NCI-H2107 treated with DMSO at 0.1 percent for 48 hours (cell line): ENCODE data around the gene NFIC.
"Not testable (repeated sequence)": the region's sequence is repeated elsewhere in the genome, so short reads cannot be mapped to it uniquely, and the experiment has no call there.

Source experiments
- DNase-seq: peaks from one replicate; lab custom pipeline; 2025; ENCODE audit not compliant: unreplicated experiment; lab: John Stamatoyannopoulos, UW

NFIC gene

DNA sequence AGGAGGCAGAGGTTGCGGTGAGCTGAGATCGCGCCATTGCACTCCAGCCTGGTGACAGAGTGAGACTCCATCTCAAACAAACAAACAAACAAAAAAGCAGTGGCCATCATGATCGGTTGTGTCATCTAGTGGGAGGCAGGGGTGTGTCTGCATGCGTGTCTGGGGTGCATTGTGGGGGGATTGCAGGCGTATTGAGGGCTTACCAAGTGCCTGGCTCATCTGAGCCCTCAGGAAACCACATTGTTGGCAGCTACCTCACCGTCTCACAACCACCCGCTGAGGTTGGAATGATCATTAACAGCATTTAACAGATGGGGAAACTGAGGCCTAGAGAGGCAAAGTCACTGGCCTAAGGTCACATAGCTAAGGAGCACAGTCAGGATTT is 30.5 kb downstream of the NFIC start:
- no peak for DNase-seq

DNA sequence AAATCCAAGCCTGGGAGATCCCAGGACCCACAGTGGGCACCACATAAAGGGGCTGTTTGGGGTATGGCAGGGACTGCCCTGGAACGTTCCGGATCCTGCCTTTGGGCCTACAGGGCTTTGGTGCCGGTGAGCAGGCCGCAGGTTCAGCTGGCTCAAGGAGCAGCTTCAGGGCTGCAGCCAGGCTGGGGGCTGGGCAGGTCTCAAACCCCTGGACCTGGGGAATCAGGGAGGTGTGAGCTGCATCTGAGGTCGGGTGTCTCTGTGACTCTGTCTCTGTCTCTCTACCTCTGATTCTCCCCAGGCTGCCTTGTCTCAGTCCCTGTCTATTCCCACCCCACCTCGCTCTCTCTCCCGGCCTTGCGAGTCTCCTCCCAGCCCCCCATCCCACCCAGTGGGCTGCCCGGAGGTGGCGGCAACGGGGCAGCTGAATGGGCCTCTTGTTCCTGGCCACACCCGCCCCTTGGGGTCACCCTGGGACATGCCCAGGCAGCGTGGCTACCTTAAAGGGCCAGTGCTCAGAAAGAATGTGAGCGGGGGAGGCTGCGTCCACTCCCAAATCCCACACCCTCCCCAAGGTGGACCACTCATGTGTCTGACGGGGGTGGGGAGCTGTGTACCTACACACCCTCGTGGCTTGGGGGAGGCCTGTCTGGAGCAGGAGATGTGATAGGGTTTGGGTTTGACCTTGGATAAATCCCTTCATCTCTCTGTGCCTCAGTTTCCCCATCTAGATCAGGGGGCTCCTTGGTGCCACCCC is 31.1 kb downstream of the NFIC start:
- no peak for DNase-seq

- DNase-seq: no peak
Observed at GRCh38 chr19:3398114-3398899, 31.9 kb downstream of the NFIC start.

GRCh38 chr19:3398900-3399278 is 32.5 kb downstream of the NFIC start:
- no peak for DNase-seq

- not testable (repeated sequence) for DNase-seq
Observed at GRCh38 chr19:3399311-3399710, 32.9 kb downstream of the NFIC start.

DNA sequence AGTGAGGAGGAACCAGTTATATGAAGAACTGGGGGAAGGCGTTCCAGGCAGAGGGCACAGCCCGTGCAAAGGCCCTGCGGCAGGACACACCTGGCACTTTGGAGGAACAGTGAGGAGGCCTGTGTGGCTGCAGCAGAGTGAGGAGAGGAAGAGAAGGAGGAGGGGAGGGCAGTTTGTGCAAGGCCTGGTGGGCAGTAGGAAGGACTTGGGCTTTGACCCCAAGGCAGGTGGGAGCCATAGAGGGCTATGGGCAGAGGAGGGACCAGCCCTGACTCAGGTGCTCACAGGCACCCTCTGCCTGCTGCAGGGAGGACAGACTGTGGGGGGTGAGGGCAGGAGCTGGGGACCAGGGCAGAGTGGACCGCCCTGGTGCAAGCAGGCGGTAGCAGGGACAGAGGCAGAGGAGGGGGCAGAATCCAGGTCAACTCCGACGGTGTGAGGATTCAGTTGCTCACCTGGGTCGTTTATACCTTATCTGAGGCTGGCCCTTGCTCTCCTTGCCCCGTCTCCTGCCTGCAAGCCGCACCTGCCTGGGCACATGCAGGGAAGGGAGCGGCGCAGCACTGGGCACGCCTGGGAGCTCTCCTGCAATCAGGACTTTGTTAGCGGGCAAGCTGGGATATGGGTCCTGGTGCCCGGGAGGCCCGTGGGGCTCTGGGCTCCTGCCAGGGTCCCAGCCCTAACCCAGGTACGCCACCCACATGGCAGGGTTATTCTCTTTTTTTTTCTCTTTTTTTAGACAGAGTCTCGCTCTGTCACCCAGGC is 34.8 kb downstream of the NFIC start:
- no peak for DNase-seq

DNA sequence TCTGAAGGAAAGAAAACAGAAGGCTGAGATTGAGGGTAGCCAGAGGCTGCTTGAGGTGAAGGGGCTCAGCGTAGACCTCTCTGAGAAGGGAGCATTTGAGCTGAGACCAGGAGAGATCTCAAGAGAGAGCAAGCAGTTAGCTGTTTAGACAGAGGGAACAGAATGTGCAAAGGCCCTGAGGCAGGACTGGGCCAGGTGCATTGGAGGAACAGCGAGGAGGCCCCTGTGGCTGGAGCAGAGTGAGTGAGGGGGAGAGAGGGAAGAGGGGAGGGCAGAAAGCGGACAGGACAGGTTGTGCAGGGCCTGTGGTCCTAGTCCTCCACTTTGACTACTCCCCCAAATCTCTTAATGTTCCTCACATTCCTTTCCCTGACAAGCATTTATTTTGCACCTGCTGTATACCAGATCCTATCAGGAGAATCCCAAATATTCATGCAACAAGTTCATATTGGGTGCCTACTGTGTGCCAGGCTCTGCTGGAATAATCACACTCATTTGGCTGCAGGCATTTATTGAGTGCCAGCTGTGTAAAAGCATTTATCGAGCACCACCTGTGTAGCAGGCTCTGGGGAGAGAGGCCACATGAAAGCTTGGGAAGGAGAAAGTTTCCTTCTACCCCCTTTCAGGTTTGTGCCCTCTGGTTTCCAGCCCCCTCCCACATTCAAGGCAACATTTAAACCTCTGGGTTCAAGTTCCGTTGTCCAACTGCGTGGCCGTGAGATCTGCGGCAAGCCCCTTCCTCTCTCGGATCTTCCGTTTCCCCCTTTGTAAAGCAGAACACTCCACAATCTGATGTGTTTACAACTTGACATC is 36.5 kb downstream of the NFIC start:
- DNase-seq: no peak

GRCh38 chr19:3403489-3404323 is 37.3 kb downstream of the NFIC start:
- no peak for DNase-seq

DNA sequence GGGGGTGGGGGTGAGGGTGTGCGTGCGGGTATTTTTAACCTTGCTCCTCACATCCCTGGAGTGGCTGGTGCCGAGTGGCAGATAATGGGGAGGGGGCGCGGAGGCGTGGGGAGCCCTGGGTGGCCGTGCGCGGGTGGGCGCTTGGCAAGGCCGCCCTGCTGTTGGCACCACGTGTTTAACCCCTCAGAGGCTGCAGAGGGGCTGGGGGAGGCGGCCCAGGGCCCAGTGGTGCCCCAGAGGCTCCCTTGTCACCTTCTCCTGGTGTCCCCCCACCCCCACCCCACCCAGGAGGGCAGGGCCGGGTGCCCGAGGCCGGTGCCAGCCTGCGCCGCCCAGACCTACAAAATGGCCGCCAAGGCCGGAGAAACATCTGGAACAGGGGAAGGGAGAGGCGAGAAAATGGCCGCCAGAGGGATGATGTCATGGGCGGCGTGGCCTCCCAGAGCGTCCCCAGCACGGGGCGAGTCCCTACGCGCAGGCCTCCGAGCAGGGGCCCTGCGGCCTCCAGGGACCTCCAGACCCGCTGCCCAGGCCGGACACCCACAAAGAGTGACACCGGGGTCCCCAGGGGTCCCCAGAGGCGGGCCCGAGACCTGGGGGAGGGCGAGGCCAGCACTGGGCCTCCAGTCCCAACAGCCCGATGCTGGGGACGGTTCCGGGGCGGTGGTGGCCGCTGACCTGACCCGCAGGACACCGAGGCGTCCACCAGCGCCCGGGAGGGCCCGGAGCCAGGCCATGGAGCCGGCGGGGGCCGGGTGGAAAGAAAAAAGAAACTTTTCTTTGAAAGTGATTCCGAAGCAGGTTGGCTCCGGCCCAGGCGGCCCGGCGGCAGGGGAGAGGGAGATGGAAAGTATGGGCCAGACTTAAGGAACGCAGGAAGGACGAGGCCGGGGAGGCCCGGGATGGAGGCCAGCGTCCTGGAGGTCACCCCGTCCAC is 38.2 kb downstream of the NFIC start:
- no peak for DNase-seq

DNA sequence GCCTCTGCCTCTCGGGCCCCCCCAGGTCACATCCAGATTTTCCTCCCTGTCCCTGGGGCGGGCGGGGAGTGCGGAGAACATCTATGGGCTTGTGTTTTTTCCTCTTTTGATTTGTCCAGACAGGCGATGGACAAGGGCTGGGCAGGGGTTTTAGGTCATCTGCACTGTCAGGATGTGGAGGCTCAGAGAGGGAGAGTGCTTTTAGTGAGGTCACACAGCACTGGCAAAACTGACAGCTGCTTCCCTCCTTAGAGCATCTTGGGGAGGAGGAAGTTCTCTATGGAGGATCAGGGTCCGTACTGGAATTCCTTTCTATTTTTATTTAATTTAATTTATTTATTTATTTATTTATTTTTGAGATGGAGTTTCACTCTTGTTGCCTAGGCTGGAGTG is 38.9 kb downstream of the NFIC start:
- DNase-seq: no peak

GRCh38 chr19:3406571-3407111 is 40.3 kb downstream of the NFIC start:
- no peak for DNase-seq

DNA sequence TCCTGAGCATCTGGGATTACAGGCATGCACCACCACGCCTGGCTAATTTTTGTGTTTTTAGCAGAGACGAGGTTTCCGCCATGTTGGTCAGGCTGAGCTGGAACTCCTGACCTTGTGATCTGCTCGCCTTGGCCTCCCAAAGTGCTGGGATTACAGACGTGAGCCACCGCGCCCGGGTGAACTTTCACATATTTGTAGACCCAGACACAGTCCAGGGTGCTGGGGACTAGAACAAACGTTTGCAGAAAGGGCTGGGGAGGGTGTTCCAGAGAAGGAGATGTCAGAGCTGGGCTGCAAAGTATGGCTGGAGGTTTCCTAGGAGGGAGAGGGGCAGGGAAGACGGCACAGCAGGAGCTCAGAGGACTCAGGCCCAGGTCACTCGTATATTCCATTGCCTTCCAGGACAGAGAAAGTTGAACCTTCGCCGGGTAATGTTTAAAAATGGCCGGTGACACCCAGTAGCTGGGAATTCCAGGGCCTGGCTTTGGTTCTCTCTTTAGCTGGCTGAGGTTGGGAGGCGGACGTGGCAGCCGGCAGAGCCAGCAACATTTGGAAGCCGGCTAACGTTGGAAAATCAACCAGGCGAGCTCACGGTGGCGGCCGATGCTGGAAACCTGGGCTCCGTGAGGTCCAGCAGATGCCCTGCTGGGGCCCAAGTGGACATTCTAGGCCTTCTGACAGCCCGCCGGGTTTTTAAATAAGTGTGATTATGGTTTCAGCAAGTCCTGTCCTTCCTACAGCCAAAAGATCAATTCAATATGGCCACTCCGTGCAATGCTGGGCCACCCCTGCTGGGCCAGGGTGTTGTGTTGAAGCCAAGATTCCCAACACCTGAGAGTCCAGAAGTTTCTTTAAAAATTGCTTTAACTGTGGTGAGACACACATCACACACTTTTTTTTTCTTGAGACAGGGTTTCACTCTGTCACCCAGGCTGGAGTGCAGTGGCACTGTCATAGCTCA is 41.5 kb downstream of the NFIC start:
- no peak for DNase-seq

DNA sequence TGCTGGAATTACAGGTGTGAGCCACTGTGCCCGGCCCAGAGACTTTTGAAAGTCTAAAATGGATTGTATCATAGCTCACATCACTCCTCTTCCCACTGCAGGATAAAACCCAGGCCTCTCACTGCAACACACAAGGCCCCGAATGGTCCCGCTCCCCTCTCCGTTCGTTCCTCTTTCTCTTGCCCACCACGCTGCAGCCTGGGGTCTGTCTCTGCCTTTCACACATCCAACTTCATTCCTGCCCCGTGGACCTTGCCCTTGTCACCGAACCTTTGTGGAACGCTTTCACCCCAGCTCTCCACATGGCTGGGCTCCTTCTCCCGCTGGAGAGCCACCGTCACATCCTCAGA is 42.6 kb downstream of the NFIC start:
- no peak for DNase-seq

DNA sequence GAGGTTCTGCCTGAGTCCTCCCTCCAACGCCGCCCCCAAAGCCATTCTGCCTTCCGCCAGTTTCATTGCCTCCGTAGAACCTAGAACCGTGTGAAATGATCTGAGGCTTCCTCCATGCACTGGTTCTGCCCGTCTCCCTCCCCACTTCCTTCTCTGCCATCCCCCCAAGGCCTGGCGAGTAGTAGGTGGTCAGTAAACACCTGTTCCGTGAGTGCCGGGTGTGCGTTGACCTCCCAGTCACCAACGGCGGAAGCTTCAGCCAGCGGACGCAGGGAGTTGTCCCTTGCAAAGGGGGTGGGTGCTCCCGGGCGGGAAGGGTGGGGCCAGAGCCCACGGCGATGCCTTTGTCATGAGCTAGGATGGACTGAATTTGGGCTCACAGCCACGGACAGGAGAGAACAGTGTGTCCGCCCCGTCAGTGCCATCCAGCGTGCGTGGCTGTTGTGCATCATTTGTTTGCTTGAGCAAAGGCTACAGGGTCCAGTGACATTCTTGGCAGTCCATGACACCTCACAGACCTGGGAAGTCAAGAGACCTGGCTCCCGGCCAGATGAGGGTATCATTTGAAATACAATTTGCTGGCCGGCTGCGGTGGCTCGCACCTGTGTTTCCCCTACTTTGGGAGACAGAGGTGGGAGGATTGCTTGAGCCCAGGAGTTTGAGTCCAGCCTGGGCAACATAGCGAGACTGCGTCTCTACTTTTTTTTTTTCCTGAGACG is 43.1 kb downstream of the NFIC start:
- DNase-seq: no peak

- no peak for DNase-seq
Observed at GRCh38 chr19:3411636-3412035, 45.3 kb downstream of the NFIC start.

- DNase-seq: no peak
Observed at GRCh38 chr19:3412066-3412465, 45.7 kb downstream of the NFIC start.

GRCh38 chr19:3413796-3414327 is 47.5 kb downstream of the NFIC start:
- no peak for DNase-seq
